ENCODE results near the gene ANTXR2. TPM values are rescaled to one million over a fixed set of nuclear protein-coding genes. Genes with fewer than 3 reads are reported as not detected.

The ANTXR2 gene
- total and polyA plus RNA-seq, 2 of the 13 experiments (the other 11 are each of a cell fraction or from before 2014, with no cell fraction given) = 4.6 to 14.5 TPM

DNA sequence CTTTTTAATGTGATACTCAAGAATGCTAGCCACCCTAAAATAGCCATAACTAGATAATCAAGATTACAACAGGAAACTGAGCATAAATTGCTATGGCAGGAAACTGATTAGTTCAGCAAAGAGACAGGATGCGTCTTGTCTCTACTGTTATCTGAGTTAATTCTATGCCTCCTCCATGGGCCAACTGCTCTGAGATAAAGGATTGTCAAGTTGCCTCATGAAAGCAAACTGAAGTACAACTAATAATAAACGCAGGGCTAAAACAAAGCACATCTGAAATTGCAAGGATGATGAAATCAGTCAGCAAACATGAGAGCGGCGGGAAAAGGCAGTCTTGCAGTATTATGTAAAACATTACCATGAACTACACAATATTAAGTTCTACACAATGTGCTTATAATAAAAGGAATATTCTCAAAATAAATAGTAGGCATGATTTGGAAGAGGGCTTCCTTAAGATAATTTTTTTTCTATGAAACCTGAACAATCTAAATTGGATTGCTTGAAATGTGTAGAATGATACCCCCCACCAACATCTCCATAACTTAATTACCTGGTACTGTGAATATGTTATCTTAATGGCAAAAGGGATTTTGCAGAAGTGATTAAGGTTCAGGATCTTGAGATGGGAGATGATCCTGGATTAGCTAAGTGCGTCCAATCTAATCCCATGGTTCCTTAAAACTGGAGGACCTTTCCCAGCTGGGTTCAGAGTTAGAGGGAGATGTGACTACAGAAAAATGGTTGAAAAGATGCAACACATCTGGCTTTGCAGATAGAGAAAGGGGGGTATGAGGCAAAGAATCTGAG, 65.9 kb downstream of the ANTXR2 start (continued):
- TF ChIP-seq, protein P1, sequence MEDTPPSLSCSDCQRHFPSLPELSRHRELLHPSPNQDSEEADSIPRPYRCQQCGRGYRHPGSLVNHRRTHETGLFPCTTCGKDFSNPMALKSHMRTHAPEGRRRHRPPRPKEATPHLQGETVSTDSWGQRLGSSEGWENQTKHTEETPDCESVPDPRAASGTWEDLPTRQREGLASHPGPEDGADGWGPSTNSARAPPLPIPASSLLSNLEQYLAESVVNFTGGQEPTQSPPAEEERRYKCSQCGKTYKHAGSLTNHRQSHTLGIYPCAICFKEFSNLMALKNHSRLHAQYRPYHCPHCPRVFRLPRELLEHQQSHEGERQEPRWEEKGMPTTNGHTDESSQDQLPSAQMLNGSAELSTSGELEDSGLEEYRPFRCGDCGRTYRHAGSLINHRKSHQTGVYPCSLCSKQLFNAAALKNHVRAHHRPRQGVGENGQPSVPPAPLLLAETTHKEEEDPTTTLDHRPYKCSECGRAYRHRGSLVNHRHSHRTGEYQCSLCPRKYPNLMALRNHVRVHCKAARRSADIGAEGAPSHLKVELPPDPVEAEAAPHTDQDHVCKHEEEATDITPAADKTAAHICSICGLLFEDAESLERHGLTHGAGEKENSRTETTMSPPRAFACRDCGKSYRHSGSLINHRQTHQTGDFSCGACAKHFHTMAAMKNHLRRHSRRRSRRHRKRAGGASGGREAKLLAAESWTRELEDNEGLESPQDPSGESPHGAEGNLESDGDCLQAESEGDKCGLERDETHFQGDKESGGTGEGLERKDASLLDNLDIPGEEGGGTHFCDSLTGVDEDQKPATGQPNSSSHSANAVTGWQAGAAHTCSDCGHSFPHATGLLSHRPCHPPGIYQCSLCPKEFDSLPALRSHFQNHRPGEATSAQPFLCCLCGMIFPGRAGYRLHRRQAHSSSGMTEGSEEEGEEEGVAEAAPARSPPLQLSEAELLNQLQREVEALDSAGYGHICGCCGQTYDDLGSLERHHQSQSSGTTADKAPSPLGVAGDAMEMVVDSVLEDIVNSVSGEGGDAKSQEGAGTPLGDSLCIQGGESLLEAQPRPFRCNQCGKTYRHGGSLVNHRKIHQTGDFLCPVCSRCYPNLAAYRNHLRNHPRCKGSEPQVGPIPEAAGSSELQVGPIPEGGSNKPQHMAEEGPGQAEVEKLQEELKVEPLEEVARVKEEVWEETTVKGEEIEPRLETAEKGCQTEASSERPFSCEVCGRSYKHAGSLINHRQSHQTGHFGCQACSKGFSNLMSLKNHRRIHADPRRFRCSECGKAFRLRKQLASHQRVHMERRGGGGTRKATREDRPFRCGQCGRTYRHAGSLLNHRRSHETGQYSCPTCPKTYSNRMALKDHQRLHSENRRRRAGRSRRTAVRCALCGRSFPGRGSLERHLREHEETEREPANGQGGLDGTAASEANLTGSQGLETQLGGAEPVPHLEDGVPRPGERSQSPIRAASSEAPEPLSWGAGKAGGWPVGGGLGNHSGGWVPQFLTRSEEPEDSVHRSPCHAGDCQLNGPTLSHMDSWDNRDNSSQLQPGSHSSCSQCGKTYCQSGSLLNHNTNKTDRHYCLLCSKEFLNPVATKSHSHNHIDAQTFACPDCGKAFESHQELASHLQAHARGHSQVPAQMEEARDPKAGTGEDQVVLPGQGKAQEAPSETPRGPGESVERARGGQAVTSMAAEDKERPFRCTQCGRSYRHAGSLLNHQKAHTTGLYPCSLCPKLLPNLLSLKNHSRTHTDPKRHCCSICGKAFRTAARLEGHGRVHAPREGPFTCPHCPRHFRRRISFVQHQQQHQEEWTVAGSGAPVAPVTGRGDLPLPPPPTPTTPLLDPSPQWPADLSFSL (CRISPR knock-in tag; IDR thresholded peaks at IDR 0.05) = no peak
- TF ChIP-seq ZNF616 (CRISPR knock-in tag; IDR thresholded peaks at IDR 0.05; ENCODE audit: low read depth) = no peak
- TF ChIP-seq, protein P2, sequence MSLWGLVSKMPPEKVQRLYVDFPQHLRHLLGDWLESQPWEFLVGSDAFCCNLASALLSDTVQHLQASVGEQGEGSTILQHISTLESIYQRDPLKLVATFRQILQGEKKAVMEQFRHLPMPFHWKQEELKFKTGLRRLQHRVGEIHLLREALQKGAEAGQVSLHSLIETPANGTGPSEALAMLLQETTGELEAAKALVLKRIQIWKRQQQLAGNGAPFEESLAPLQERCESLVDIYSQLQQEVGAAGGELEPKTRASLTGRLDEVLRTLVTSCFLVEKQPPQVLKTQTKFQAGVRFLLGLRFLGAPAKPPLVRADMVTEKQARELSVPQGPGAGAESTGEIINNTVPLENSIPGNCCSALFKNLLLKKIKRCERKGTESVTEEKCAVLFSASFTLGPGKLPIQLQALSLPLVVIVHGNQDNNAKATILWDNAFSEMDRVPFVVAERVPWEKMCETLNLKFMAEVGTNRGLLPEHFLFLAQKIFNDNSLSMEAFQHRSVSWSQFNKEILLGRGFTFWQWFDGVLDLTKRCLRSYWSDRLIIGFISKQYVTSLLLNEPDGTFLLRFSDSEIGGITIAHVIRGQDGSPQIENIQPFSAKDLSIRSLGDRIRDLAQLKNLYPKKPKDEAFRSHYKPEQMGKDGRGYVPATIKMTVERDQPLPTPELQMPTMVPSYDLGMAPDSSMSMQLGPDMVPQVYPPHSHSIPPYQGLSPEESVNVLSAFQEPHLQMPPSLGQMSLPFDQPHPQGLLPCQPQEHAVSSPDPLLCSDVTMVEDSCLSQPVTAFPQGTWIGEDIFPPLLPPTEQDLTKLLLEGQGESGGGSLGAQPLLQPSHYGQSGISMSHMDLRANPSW (CRISPR knock-in tag; IDR thresholded peaks at IDR 0.05; ENCODE audit: borderline replicate concordance) = no peak
- TF ChIP-seq, protein P3, sequence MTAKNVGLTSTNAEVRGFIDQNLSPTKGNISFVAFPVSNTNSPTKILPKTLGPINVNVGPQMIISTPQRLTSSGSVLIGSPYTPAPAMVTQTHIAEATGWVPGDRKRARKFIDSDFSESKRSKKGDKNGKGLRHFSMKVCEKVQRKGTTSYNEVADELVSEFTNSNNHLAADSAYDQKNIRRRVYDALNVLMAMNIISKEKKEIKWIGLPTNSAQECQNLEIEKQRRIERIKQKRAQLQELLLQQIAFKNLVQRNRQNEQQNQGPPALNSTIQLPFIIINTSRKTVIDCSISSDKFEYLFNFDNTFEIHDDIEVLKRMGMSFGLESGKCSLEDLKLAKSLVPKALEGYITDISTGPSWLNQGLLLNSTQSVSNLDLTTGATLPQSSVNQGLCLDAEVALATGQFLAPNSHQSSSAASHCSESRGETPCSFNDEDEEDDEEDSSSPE (CRISPR knock-in tag; IDR thresholded peaks at IDR 0.05) = peak; percentile 74
- no peak for TF ChIP-seq NFATC3 (CRISPR knock-in tag; IDR thresholded peaks at IDR 0.05)
- 0 out of 2 replicates have a peak, but pooled peaks have one; percentile 18 for TF ChIP-seq CREM (IDR thresholded peaks at IDR 0.05)
- no peak for TF ChIP-seq CREM (CRISPR knock-in tag; IDR thresholded peaks at IDR 0.05)
- TF ChIP-seq, protein P4, sequence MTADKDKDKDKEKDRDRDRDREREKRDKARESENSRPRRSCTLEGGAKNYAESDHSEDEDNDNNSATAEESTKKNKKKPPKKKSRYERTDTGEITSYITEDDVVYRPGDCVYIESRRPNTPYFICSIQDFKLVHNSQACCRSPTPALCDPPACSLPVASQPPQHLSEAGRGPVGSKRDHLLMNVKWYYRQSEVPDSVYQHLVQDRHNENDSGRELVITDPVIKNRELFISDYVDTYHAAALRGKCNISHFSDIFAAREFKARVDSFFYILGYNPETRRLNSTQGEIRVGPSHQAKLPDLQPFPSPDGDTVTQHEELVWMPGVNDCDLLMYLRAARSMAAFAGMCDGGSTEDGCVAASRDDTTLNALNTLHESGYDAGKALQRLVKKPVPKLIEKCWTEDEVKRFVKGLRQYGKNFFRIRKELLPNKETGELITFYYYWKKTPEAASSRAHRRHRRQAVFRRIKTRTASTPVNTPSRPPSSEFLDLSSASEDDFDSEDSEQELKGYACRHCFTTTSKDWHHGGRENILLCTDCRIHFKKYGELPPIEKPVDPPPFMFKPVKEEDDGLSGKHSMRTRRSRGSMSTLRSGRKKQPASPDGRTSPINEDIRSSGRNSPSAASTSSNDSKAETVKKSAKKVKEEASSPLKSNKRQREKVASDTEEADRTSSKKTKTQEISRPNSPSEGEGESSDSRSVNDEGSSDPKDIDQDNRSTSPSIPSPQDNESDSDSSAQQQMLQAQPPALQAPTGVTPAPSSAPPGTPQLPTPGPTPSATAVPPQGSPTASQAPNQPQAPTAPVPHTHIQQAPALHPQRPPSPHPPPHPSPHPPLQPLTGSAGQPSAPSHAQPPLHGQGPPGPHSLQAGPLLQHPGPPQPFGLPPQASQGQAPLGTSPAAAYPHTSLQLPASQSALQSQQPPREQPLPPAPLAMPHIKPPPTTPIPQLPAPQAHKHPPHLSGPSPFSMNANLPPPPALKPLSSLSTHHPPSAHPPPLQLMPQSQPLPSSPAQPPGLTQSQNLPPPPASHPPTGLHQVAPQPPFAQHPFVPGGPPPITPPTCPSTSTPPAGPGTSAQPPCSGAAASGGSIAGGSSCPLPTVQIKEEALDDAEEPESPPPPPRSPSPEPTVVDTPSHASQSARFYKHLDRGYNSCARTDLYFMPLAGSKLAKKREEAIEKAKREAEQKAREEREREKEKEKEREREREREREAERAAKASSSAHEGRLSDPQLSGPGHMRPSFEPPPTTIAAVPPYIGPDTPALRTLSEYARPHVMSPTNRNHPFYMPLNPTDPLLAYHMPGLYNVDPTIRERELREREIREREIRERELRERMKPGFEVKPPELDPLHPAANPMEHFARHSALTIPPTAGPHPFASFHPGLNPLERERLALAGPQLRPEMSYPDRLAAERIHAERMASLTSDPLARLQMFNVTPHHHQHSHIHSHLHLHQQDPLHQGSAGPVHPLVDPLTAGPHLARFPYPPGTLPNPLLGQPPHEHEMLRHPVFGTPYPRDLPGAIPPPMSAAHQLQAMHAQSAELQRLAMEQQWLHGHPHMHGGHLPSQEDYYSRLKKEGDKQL (CRISPR knock-in tag; IDR thresholded peaks at IDR 0.05; ENCODE audit: low read depth) = no peak
- no peak for TF ChIP-seq ZNF235 (CRISPR knock-in tag; IDR thresholded peaks at IDR 0.05; ENCODE audit: borderline replicate concordance)
- TF ChIP-seq TGIF2 (CRISPR knock-in tag; IDR thresholded peaks at IDR 0.05) = no peak
- TF ChIP-seq ZNF644 (CRISPR knock-in tag; IDR thresholded peaks at IDR 0.05; ENCODE audit: low read depth) = no peak
- peak; percentile 57; the same call in 1 of the 2 replicates for TF ChIP-seq FOXA3 (CRISPR knock-in tag; IDR thresholded peaks at IDR 0.05)
- TF ChIP-seq DNMT1 (CRISPR knock-in tag; IDR thresholded peaks at IDR 0.05) = no peak

Measured in HepG2 (cell line).